GM21786 (cell line): ENCODE data around the gene OPA3.
"Not testable (repeated sequence)": the region's sequence is repeated elsewhere in the genome, so short reads cannot be mapped to it uniquely, and the experiment has no call there.

Source experiments
- ATAC-seq: cut with Tn5 transposase; IDR thresholded peaks from one replicate; pipeline ENCODE4 v1.9.1; 2021; ENCODE audit not compliant: unreplicated experiment

OPA3 gene

DNA sequence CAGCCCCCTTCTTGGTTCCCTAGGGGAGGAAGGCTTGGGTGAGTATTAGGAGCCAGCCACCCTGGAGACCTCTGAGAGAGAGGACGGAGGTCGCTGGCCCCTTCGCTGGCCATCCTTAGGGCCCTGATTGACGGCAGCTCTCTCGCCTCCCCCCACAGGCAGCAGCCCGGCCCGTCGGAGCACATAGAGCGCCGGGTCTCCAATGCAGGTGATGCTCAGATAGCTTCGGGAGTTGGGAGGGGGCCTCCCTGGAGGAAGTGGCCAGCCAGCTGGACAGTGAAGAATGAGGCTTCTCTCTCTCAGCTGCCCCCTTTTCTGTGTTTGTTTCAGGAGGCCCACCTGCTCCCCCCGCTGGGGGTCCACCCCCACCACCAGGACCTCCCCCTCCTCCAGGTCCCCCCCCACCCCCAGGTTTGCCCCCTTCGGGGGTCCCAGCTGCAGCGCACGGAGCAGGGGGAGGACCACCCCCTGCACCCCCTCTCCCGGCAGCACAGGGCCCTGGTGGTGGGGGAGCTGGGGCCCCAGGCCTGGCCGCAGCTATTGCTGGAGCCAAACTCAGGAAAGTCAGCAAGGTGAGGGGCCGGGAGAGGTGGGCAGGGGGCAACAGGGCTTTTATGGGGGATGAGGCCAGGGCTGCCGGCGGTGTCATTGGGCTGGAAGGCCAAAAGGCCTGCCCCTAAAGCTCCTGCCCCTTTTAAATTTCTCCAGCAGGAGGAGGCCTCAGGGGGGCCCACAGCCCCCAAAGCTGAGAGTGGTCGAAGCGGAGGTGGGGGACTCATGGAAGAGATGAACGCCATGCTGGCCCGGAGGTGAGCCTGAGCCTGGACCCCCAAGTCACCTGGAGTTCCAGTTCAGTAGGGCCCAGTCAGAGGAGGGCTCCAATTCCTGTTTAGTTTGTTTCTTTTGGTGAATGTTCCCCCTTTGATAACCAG, 62.3 kb downstream of the OPA3 start:
- ATAC-seq, result no peak

DNA sequence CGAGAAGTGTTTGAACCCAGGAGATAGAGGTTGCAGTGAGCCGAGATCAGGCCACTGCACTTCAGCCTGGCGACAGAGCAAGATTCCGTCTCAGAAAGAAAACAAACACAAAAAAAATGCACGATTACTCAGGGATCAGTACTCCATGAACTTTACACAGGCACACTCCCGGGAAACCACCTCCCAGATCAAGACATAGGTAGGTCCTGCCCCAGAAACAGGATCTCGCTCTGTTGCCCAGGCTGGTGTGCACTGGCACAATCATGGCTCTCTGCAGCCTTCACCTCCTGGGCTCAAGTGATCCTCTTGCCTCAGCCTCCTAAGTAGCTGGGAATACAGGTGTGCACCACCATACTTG, 66.2 kb downstream of the OPA3 start:
- no peak for ATAC-seq

DNA sequence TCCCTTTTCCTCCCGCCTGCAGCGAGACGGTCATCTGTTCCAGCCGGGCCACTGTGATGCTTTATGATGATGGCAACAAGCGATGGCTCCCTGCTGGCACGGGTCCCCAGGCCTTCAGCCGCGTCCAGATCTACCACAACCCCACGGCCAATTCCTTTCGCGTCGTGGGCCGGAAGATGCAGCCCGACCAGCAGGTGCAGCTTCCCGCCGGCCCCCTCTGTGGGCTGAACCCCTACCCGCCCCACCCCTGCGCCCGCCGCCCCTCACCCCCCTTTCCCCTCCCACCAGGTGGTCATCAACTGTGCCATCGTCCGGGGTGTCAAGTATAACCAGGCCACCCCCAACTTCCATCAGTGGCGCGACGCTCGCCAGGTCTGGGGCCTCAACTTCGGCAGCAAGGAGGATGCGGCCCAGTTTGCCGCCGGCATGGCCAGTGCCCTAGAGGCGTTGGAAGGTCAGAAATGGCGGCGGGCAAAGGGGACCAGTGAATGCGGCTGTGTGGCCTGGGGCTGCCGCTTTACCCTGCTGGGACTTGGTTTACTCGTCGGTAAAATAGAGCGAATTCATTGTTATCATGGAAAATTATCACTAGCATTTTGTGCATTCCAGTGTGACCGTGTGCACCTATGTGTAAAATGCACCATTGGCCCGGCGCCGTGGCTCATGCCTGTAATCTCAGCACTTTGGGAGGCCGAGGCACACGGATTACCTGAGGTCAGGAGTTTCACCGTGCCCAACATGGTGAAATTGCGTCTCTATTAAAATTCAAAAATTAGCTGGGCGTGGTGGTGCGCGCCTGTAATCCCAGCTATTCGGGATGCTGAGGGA, 66.7 kb downstream of the OPA3 start:
- no peak for ATAC-seq

DNA sequence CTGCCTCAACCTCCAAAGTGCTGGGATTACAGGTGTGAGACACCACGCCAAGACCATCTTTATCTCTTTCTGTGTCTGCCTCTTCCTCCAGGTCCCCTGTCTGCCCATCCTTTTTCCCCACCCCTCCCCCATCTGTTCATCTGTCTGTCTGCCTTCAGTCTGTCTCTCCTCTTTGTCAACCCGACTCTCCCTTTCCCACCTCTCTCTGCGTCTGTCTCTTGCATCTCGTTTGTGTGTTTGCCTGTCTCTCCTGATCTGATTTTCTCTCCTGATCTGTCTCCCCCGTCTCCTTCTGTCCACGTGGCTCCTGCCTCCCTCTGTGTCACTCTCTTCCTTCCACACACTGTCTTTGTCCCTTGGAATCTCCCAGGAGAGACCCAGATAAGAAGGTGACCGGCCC, 67.4 kb downstream of the OPA3 start:
- ATAC-seq, result no peak

DNA sequence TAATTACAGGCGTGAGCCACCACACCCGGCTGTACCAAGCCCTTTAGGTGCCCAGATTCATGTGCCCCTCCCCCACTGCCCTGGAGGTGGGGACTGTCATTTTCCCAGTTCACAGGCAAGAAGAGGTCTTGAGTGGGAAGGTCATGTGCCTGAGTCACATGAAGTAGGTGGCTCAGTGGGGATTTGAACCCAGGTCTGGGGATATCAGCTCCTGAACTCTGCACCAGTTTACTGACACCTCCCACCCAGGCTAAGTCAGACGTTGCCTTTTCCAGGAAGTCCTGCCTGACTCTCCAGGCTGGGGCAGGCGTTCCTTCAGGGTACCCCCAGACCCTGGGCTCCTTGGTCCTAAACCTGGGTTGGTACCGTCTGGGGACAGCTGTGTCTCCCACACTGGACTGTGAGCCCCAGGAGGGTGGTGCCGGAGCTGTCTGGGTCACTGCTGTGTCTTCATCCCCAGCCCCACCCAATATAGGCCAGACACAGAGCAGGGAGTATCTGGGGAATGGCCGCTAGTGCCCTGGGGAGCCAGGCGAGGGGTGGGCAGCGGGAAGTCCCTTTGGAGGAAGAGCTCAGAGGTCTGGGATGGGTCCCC, 68.7 kb downstream of the OPA3 start:
- no peak for ATAC-seq

DNA sequence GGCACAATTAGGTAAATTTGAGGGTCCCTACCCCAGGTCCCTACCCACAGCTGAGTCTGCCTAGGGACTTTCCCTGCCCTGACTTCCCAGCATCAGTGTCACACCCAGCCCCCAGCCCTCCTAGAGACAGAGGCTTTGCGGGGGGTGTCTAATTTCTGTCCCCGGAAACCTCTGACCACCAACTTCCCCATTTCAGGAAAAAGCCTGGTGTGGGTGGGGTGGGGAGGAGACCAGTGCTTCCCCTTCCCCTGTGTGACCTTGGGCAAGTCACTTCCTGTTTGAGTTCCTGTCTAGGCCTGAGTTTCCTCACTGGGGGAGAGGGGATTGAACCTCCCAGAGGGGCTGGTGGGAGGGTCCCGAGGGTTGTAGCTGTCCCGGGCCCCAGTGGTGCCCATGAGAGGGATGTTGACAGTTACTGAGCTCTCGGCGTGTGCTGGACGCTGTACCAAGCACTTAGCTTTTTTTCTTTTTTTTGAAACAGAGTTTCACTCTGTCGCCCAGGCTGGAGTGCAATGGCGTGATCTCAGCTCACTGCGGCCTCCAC, 69.4 kb downstream of the OPA3 start:
- no peak for ATAC-seq

DNA sequence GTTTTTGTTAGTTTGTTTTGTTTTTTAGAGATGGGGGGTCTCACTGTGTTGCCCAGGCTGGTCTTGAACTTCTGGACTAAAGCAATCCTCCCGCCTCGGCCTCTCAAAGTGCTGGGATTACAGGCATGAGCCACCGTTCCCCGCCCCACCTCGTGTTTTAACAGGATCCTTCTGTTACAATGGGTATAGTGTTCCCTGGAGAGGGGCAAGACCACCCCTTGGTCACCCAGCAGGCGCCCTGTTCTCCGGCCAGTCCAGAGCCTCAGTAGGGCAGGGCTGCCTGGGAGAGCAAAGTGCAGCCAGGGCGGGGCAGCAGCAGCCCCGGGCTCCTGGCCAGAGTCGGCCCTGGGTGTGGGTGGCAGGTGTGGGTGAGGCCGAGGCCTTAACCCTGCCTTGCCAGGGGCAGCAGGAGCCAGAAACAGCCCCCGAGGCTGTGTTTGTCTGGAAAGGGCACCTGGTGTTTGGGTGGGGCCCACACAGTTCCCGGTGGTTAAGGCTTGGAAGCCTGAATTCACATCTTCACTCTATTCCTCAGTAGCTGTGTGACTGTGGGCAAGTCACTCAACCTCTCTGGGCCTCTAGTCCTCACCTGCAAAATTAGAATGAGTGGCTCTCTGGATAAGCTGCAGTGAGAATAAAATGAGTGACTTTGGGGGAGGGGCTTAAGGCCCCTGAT, 70.1 kb downstream of the OPA3 start:
- no peak for ATAC-seq

DNA sequence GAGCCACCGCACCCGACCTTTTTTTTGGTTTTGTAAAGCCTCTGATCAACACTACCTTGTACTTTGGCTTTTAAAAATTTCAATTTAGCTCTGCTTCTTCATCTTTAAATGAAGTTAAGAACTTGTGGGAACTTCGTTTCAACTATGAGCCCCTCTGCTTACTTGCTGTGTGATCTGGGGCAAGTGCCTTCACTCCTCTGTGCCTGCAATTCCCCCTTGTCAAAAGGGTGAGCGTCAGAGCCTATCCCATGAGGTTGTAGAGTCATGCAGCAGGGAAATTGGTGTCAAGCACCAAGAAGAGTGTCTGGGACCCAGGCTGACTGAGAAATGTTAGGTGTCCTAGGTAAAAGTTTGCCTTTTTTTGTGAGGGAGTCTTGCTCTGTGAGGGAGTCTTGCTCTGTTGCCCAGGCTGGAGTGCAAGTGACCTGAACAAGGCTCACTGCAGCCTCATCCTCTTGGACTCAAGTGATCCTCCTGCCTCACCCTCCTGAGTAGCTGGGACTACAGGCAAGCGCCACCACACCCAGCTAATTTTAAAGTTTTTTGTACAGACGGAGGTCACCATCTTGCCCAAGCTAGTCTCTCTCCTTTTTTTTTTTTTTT, 71.6 kb downstream of the OPA3 start:
- no peak for ATAC-seq

DNA sequence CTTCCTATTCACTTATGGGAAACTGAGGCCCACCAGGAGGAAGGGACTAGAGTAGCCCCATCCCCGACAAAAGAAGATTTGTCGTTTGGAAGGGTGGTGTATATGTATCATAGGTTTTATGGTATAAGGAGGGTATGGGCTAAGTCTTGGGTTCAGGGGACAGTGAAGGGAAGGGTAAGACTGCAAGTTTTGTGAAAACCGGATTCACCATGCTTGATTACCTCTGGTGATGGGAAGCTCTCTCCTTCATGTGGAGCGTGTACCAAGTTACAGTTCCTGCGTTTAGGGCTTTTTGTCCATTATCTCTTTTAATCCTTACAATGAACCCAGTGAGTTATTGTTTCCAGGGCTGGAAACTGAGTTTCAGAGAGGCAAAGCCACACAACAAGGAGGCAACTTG, 73.5 kb downstream of the OPA3 start:
- ATAC-seq, result no peak

DNA sequence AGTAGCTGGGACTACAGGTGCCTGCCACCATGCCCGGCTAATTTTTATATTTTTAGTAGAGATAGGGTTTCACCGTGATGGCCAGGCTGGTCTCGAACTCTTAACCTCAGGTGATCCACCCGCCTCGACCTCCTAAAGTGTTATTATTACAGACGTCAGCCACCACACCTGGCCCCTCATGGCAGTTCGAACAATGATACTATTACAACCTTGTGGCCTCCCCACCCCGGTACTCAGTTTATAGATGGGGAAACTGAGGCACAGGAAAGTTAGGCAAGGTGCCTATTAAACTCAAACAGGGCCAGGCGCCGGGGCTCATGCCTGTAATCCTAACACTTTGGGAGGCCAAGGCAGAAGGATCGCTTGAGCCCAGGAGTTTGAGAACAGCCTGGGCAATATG, 74.2 kb downstream of the OPA3 start:
- not testable (repeated sequence) for ATAC-seq

DNA sequence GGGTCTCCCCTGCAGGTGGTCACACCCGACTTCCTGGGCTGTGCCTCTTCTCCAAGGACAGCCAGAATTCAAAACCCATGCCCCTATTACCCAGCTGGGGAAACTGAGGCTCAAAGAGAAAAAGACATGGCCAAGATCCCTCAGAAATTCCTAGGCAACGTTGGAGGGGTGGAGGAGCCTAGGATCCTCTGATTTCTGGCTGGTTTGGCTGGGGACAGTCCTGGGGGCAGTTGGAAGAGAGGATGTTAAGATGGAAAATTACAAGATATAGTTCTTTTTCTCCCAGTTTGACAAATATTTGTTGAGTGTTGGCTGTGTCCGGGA, 74.9 kb downstream of the OPA3 start:
- ATAC-seq, result no peak

DNA sequence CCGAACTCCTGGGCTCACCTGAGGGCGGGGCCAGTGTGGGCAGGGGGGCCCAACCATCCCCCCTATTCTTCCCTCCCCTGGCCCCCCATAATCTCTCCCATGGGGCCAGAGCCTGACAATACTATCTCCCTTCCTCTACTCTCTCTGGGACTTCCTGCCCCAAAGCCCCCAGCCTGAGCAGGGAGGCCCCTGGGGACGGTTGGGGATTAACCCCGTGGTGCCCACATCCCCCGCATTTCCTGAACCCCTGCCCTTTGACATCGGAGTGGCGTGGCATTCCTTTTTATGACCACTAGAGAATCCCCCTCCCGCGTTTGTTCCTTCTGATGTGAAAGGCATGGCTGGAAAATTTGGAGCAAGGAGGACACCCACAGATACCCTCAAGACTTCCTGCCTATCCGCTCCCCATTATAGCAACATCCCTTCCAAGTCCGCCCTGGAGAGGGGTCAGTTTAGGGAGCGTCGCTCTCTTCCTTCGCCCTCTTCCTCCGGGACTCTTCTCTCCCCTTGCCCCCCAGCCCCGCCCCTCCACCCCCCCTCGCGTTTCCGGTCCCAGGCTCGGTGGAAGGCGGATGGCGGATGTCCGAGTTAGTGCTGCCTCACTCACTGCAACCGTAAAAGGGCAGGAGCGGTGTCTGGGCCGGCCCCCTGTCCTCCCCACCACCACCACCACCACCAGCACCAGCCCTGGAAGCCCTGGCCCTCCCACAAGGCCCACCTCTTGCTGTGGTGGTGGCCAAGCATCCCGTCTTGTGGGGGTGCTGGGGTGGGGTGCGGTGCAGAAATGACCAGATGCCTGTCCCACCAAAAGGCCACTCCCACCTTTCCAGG, 75.5 kb downstream of the OPA3 start:
- peak; percentile 27 for ATAC-seq

DNA sequence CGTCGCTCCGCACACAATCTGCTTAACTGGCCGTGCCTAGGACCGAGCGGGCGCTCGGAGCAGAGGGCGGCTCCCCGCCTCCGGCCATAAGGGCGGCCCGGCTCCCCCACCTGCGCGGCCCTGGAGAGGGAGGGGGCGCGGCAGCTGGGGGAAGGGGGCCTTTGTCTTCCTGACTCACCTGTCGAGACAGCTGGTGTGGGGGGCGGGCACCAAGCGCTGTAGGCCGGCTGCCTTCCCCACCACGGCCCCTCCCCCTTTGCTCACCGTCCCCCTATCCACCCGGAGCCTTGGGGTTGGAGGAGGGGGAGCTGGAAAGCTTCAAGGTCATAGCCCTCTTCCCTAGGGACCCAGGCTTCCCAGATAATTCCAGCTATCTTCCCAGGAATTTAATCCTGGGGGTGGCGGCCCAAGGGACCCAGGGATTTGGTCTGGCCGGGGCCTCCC, 76.2 kb downstream of the OPA3 start:
- no peak for ATAC-seq

DNA sequence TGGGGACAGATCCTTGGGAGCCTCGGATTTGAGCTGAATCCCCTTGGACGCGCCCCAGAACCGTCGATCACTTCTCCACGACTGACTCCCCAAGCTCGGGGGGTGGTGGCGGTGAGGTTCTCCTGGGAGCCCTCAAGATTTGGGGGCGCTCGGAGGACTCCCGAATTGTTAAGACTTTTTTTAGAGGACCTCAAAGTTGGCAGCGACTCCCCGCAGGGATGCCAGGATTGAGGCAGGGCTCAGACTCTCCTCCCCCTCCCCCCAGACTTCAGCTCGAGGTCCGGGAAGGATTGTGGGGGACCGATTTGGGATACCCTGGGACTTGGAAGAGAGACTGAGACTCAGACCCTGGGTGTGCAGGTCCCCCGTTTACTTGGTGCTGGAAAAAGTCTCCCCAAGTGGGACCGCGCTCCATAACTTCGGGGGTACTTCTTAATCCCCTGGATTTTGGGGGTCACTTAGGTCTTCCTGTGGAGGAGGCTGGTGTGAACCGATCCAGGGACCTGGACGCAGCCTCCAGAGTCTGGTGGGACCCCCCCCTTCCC, 76.7 kb downstream of the OPA3 start:
- ATAC-seq, result no peak

DNA sequence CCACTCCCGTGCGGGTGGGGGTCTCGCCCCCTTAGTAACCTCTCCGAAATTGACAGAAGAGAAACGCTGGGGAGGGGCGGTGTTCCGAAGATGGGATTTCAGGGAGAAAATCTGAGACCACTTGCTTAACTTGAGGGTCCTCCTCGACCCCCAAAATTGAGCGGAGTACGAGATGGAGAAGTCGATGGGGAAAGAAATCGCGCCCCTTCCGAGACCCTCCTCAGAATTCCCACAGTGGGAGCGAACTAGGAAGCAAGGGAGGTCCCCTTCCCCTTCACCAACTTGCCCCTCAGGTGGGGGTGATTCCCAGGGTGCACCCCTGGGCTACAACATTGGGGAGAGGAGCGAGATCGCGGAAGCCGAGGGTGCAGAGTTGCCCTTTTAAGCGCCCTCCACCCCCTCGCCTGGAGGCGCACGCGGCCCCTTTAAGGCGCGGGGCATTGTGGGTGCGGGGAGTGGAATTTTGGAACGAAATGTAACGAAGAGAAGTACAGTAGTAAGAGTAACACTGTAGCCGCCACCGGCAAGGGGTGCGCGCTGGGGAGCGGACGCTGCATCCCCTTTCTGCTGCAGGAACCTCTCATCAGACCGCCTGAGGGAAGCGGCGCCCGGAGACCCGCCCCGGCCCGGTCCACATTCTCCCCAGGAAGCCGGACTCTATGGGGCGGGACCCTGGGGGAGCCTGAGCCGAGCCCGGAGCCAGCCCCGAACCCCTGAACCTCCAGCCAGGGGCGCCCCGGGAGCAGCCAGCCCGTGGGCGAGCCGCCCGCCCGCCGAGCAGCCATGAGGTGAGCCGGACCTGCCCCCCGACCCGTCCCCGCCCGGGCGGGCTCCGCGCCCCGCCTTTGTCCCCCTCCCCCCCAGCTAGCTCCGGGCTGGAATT, 77.4 kb downstream of the OPA3 start, which contains the start of gene VASP:
Gene VASP, plus strand, starts transcription at position 491 of the 883 bp plus-strand sequence. Its CDS starts 293 bp downstream, at position 784.
- ATAC-seq, result peak; percentile 37

DNA sequence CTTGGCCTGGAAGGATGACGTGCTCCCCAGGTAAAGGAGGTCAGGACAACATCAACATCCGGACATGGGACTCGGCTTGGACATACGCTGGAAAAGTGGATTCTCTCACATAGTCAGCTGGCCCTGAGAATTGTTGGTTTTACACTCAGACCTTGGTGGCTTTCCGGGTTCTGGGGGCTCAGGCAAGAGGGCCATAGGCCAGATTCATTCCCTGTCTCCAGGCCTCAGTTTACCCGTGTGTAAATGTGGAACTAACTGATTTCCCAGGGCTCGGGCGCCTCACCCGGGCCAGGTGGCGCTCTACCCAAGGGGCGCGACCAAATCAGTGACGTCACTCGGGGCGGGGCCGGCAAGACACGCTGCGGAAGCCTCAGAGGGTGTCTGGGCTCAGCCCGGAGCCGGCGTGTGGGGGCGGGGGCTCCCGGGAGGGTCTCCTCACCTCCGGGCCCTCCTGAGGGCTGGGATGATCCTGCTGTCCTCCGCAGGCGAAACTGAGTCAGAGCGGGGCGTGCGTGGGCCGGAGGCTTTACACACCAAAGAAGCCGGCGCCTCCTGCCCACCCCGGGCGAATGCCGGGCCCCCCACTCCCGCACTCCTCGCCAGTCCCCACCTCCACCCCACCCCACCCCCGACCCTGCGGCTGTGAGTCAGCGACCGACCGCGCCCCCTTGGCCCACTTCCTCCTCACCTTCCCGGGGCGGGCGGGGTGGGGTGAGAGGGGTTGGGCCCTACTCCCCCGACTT, 78.2 kb downstream of the OPA3 start:
- peak; percentile 42 for ATAC-seq

DNA sequence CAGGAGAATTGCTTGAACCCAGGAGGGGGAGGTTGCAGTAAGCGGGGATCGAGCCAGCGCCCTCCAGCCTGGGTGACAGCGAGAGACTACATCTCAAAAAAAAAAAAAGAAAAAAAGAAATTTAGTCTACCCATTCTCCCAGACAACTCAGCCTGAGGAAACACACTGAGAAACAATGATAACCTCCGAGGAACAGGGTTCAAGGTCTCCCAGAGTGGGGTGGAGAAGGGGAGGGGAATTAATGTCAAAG, 78.7 kb downstream of the OPA3 start:
- ATAC-seq, result no peak
